Measurements from ENCODE around the gene GZMH. TPM values are rescaled to one million over a fixed set of nuclear protein-coding genes. Genes with fewer than 3 reads are reported as not detected.

GZMH gene
- total and polyA plus RNA-seq, 2 donors (not counting 1 experiment from before 2014, with no cell fraction given): 0.75 TPM; not detected in 1

GRCh38 chr14:24563505-24563904 lies 46.0 kb downstream of the GZMH start:
- intact Hi-C loops (cut with micrococcal nuclease): no loop called here
- Histone ChIP-seq H4K20me1 (ENCODE audit: control insufficient read depth, insufficient read depth, low read length, poor library complexity, severe bottlenecking) (no peaks in the 10 kb centered on the region), H3K4me3 (ENCODE audit: control extremely low read depth in 1 of 5, extremely low read depth in 1 of 5, insufficient read depth in 1 of 5, low read depth in 2 of 5, low read length in 4 of 5) (no peak overlapping the region), H3K9ac (ENCODE audit: low read length) (no peak overlapping the region), H3K27me3 (replicated peaks in 1 of 4; ENCODE audit: control extremely low read depth in 1 of 4, control insufficient read depth in 3 of 4, insufficient read depth in 4 of 4, low read length in 3 of 4) (no peaks in the 10 kb centered on the region), H3K4me1 (ENCODE audit: control insufficient read depth in 2 of 2, insufficient read depth in 2 of 2, low read length in 2 of 2) (no peaks in the 10 kb centered on the region), H3K36me3 (replicated peaks in 1 of 2; ENCODE audit: control extremely low read depth in 1 of 2, control insufficient read depth in 1 of 2, extremely low read depth in 1 of 2, insufficient read depth in 2 of 2, low read length in 1 of 2) (no peaks in the 10 kb centered on the region), H3K27ac (ENCODE audit: low read length in 2 of 2) (no peak overlapping the region), H3K79me2 (ENCODE audit: control insufficient read depth, insufficient read depth, low read length) (no peaks in the 10 kb centered on the region), H3K9me3 (ENCODE audit: control extremely low read depth in 1 of 3, control insufficient read depth in 2 of 3, insufficient read depth in 1 of 3, low read length in 2 of 3) (peaks cover 0 to 27% (median 15%) of the 10 kb centered on the region in 3 donors), H2AFZ (ENCODE audit: insufficient read depth, low read depth, low read length, poor library complexity, severe bottlenecking) (no peak overlapping the region), H3K4me2 (replicated peaks; ENCODE audit: low read depth, low read length, poor library complexity, severe bottlenecking) (no peak overlapping the region)
- DNase-seq (no peak), ATAC-seq (ENCODE audit: low read depth) (no peak)
- H3K27me3 Mint-ChIP-seq: peaks cover 28% of the 10 kb centered on the region
- no peak overlapping the region for H3K27ac Mint-ChIP-seq
- H3K4me3 Mint-ChIP-seq: no peak overlapping the region
- no CpG with 5 or more reads among the region's 3 CpGs for WGBS (ENCODE audit: insufficient coverage)
- peaks cover 13% of the 10 kb centered on the region for H3K9me3 Mint-ChIP-seq (ENCODE audit: insufficient read depth)
- ChIA-PET CTCF (no interaction called here), POLR2A (no interaction called here)
- no peak for TF ChIP-seq CTCF (IDR thresholded peaks at IDR 0.05)
- no peak for TF ChIP-seq EZH2 (IDR thresholded peaks at IDR 0.05; ENCODE audit: borderline replicate concordance, insufficient read depth, low read depth, low read length, poor library complexity, severe bottlenecking)
- no peaks in the 10 kb centered on the region for H3K4me1 Mint-ChIP-seq

- WGBS (ENCODE audit: insufficient coverage): no CpG with 5 or more reads among the region's 4 CpGs
- POLR2A ChIA-PET: no interaction called here
- H3K4me3 Mint-ChIP-seq: no peak overlapping the region
- intact Hi-C loops (cut with micrococcal nuclease): no loop called here
- H3K9me3 Mint-ChIP-seq (ENCODE audit: insufficient read depth): peaks cover 5% of the 10 kb centered on the region
- TF ChIP-seq EZH2 (IDR thresholded peaks at IDR 0.05; ENCODE audit: borderline replicate concordance, insufficient read depth, low read depth, low read length, poor library complexity, severe bottlenecking) (no peak), CTCF (IDR thresholded peaks at IDR 0.05) (no peak)
- Histone ChIP-seq H3K27ac (ENCODE audit: low read length in 2 of 2) (no peak overlapping the region), H3K36me3 (replicated peaks in 1 of 2; ENCODE audit: control extremely low read depth in 1 of 2, control insufficient read depth in 1 of 2, extremely low read depth in 1 of 2, insufficient read depth in 2 of 2, low read length in 1 of 2) (no peaks in the 10 kb centered on the region), H3K9ac (ENCODE audit: low read length) (no peak overlapping the region), H3K4me3 (ENCODE audit: control extremely low read depth in 1 of 5, extremely low read depth in 1 of 5, insufficient read depth in 1 of 5, low read depth in 2 of 5, low read length in 4 of 5) (no peak overlapping the region), H3K4me2 (replicated peaks; ENCODE audit: low read depth, low read length, poor library complexity, severe bottlenecking) (no peak overlapping the region), H3K4me1 (ENCODE audit: control insufficient read depth in 2 of 2, insufficient read depth in 2 of 2, low read length in 2 of 2) (no peaks in the 10 kb centered on the region), H3K27me3 (replicated peaks in 1 of 4; ENCODE audit: control extremely low read depth in 1 of 4, control insufficient read depth in 3 of 4, insufficient read depth in 4 of 4, low read length in 3 of 4) (no peaks in the 10 kb centered on the region), H3K79me2 (ENCODE audit: control insufficient read depth, insufficient read depth, low read length) (no peaks in the 10 kb centered on the region), H2AFZ (ENCODE audit: insufficient read depth, low read depth, low read length, poor library complexity, severe bottlenecking) (no peak overlapping the region), H4K20me1 (ENCODE audit: control insufficient read depth, insufficient read depth, low read length, poor library complexity, severe bottlenecking) (no peaks in the 10 kb centered on the region), H3K9me3 (ENCODE audit: control extremely low read depth in 1 of 3, control insufficient read depth in 2 of 3, insufficient read depth in 1 of 3, low read length in 2 of 3) (peaks cover 0 to 9% (median 0%) of the 10 kb centered on the region in 3 donors)
- peaks cover 24% of the 10 kb centered on the region for H3K27me3 Mint-ChIP-seq
- no peak overlapping the region for H3K27ac Mint-ChIP-seq
- H3K4me1 Mint-ChIP-seq: no peaks in the 10 kb centered on the region
- DNase-seq: no peak
- CTCF ChIA-PET: no interaction called here
- no peak for ATAC-seq (ENCODE audit: low read depth)
Observed at GRCh38 chr14:24556756-24557155, 52.7 kb downstream of the GZMH start.

Other genes starting within 250 kb of the GZMH start
- gene NFATC4, start 241.5 kb downstream of the GZMH start, total RNA-seq: 7.6 and 7.9 TPM in 2 replicates
- 3.1 and 3.7 TPM in 2 replicates for gene NFATC4, start 241.5 kb downstream of the GZMH start, polyA plus RNA-seq
- 0.29 and 0.34 TPM in 2 replicates for gene NYNRIN, start 210.7 kb downstream of the GZMH start, total RNA-seq
- 0.04 TPM in 2 replicates for gene NYNRIN, start 210.7 kb downstream of the GZMH start, polyA plus RNA-seq
- gene CBLN3, start 180.0 kb downstream of the GZMH start, total RNA-seq: 128 and 134 TPM in 2 replicates
- gene CBLN3, start 180.0 kb downstream of the GZMH start, polyA plus RNA-seq: 29.1 and 35.0 TPM in 2 replicates
- 182 and 184 TPM in 2 replicates for gene KHNYN, start 179.7 kb downstream of the GZMH start, total RNA-seq
- 74.4 and 111 TPM in 2 replicates for gene KHNYN, start 179.7 kb downstream of the GZMH start, polyA plus RNA-seq
- 107 and 126 TPM in 2 replicates for gene SDR39U1, start 166.9 kb downstream of the GZMH start, total RNA-seq
- gene SDR39U1, start 166.9 kb downstream of the GZMH start, polyA plus RNA-seq: 247 and 248 TPM in 2 replicates
- gene CMA1, start 101.4 kb downstream of the GZMH start, total RNA-seq: not detected in 2 replicates
- gene CMA1, start 101.4 kb downstream of the GZMH start, polyA plus RNA-seq: not detected in 2 replicates
- not detected in 2 replicates for gene CTSG, start 33.4 kb downstream of the GZMH start, total RNA-seq
- not detected in 2 replicates for gene CTSG, start 33.4 kb downstream of the GZMH start, polyA plus RNA-seq
- 1.1 and 1.5 TPM in 2 replicates for gene GZMB, start 24.5 kb upstream of the GZMH start, total RNA-seq
- 0.88 and 1.3 TPM in 2 replicates for gene GZMB, start 24.5 kb upstream of the GZMH start, polyA plus RNA-seq